K562 treated with DMSO at 1 percent for 24 hours (cell line): ENCODE results near the gene FARS2. TPM values are rescaled to one million over a fixed set of nuclear protein-coding genes. Genes with fewer than 3 reads are reported as not detected.

Experiments
- total RNA-seq: library from RNA; unstranded; fragments of 300-600 nt; gene quantifications from 2 replicates; pipeline ENCODE4 v1.2.3, GENCODE V29; 2022; ENCODE audit warnings: low read depth; ENCODE audit not compliant: insufficient read depth

FARS2 gene
- 16.4 and 20.7 TPM in 2 replicates for total RNA-seq

DNA sequence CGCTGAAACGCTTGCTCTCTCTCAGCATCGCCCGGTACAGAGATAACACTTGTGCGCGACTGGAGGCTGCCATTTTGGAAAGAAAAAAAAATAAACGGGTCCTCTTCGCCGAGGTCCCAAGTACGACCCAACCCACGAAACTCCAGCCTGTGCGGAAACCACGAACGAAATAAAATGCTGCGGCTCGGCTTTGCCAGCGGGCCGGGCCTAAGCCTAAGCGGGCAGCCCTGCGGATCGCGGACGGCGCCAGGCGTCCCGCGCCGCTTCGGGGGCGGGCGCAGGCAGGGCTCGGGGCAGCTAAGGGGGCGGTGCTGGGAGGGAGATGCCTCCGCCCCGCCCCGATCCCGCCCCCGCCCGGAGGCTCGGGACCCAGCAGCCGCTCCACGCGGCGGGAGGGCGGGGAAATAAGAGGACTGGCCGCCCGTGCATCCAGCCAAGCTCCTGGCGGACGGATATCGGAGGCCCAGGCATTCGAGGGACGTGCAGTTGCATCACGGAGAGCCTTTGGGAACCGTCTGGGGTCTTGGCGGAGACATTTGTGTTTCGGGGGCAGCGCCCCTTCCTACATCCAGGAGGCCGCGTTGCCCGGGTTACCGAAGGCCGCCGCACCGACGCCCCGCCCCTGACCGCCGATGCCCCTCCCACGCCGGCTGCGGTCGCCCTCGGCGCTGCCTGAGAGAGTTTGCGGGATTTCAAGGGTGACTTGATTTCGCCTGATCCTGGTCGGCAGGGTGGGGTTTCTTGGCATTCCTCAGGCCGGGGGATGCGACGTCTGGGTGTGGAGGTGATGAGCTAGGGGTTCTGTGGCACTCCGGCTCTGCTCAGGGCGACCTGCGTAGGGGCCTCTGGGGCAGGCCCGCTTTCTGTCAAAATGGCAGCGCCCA lies at the start of gene FARS2, which contains the start of gene LYRM4:
Gene FARS2 (plus strand): TSS at position 853 of the 884 bp plus-strand sequence.
Gene LYRM4 (minus strand): TSS at position 290 of the 884 bp plus-strand sequence. CDS start 217 bp downstream, at position 73.

Other genes starting within 250 kb of the FARS2 start
- gene PPP1R3G, start 176.2 kb upstream of the FARS2 start, total RNA-seq, result 0.09 and 0.23 TPM in 2 replicates
- 21.4 and 24.0 TPM in 2 replicates for gene LYRM4, start 563 bp upstream of the FARS2 start, total RNA-seq